ENCODE data around the gene SLC22A16. TPM values are rescaled to one million over a fixed set of nuclear protein-coding genes. Genes with fewer than 3 reads are reported as not detected.

Gene SLC22A16
- total and polyA plus RNA-seq, 2 donors (not counting 3 experiments of a cell fraction or from before 2014, with no cell fraction given): not detected

DNA sequence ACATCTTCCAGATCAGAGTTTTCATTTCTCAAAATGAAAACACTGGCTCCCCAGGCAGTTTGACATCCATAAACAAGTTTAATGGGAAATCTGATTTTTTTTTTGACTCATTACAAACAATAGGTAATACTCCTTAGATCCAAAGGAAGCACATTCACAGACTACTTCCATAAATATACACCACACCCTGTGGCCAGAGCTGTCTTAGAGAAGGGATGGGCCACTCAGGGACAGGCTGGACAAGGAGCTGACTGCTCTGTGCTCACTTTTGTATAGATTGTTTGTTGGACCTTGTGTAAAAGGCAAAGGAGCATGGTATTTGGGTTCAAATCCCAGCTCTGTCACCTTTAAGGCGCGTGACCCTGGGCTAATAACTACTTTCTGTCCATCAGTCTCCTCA is 48.3 kb downstream of the SLC22A16 start:
- dilution Hi-C loops (cut with MboI; ENCODE audit: extremely low pct_ligation_motif_present, low sequenced_read_pairs) (no loop called here), intact Hi-C loops (cut with micrococcal nuclease) (no loop called here)
- no peak overlapping the region for H3K4me3 ChIP-seq (replicated peaks in 1 of 3; ENCODE audit: insufficient read depth in 1 of 3, low read depth in 1 of 3, low read length in 3 of 3)
- no peak overlapping the region for H2AFZ ChIP-seq (ENCODE audit: low read depth, low read length)
- H3K9ac ChIP-seq (replicated peaks; ENCODE audit: extremely low read depth, insufficient read depth, low read length): no peak overlapping the region
- DNase-seq (ENCODE audit: low read depth, low spot score): no peak
- TF ChIP-seq POLR2AphosphoS5 (IDR thresholded peaks at IDR 0.05; ENCODE audit: insufficient read depth, low read depth, low read length) (no peak), POLR2A (IDR thresholded peaks at IDR 0.05; ENCODE audit: low read depth, low read length) (no peak), EZH2 (IDR thresholded peaks at IDR 0.05; ENCODE audit: borderline replicate concordance, low read depth, low read length, severe bottlenecking) (no peak), JUN (IDR thresholded peaks at IDR 0.05; ENCODE audit: borderline replicate concordance, insufficient read depth, insufficient read length, low read depth) (no peak)
- no peaks in the 10 kb centered on the region for H3K9me1 ChIP-seq (replicated peaks; ENCODE audit: control insufficient read depth, extremely low read depth, insufficient read depth, low read length)
- no peaks in the 10 kb centered on the region for H4K20me1 ChIP-seq (replicated peaks; ENCODE audit: control insufficient read depth, extremely low read depth, insufficient read depth, low read length)
- H3K27me3 ChIP-seq (ENCODE audit: control insufficient read depth in 2 of 2, insufficient read depth in 2 of 2, low read length in 2 of 2): peaks cover 3 to 6% of the 10 kb centered on the region in 2 experiments
- H3K79me2 ChIP-seq (ENCODE audit: control insufficient read depth, insufficient read depth, low read length): no peaks in the 10 kb centered on the region
- H3K4me2 ChIP-seq (ENCODE audit: insufficient read depth, low read length): no peak overlapping the region
- no peak for FAIRE-seq
- no peaks in the 10 kb centered on the region for H3K9me3 ChIP-seq (replicated peaks; ENCODE audit: control insufficient read depth, insufficient read depth, low read length)
- no TSS peak for BruUV-seq (replicated peaks)
- ChIA-PET CTCF (no interaction called here), POLR2A (interaction anchor here (0.5 kb wide), 1 partner anchor 993 kb away, joined by 4 read pairs; no protein-coding TSS in a partner anchor)
- H3K27ac ChIP-seq (ENCODE audit: insufficient read depth, low read depth, low read length): no peak overlapping the region
- H3K4me1 ChIP-seq (ENCODE audit: control insufficient read depth, extremely low read depth, insufficient read depth, low read length): no peaks in the 10 kb centered on the region
- H3K36me3 ChIP-seq (ENCODE audit: control insufficient read depth in 2 of 2, extremely low read depth in 1 of 2, insufficient read depth in 2 of 2, low read length in 2 of 2): no peaks in the 10 kb centered on the region

DNA sequence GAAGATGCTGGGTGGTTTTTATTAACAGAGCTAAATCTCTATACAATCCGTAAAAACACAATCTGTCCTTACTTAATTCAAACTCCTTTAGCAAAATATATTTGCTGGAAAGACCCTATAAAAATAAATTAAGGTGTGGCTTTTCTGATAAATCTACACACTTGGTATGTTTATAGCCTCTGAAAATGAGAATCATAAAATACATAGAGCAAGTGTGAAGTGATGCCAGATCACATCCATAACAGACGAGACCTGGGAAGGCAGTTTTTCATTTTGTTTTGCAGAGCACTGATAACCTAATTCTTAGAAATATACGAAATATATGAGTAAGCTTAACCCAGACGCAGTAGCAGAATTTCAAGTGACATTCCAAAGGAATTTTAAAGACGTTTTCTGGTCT is 50.6 kb downstream of the SLC22A16 start:
- no peak overlapping the region for H3K4me3 ChIP-seq (replicated peaks in 1 of 3; ENCODE audit: insufficient read depth in 1 of 3, low read depth in 1 of 3, low read length in 3 of 3)
- H3K79me2 ChIP-seq (ENCODE audit: control insufficient read depth, insufficient read depth, low read length): no peaks in the 10 kb centered on the region
- ChIA-PET POLR2A (no interaction called here), CTCF (interaction anchor here (1.0 kb wide), 1 partner anchor 139 kb away, joined by 3 read pairs; no protein-coding TSS in a partner anchor)
- no peak for FAIRE-seq
- peaks cover 6 to 10% of the 10 kb centered on the region in 2 experiments for H3K27me3 ChIP-seq (ENCODE audit: control insufficient read depth in 2 of 2, insufficient read depth in 2 of 2, low read length in 2 of 2)
- H4K20me1 ChIP-seq (replicated peaks; ENCODE audit: control insufficient read depth, extremely low read depth, insufficient read depth, low read length): no peaks in the 10 kb centered on the region
- H3K9me1 ChIP-seq (replicated peaks; ENCODE audit: control insufficient read depth, extremely low read depth, insufficient read depth, low read length): no peaks in the 10 kb centered on the region
- dilution Hi-C loops (cut with MboI; ENCODE audit: extremely low pct_ligation_motif_present, low sequenced_read_pairs) (no loop called here), intact Hi-C loops (cut with micrococcal nuclease) (no loop called here)
- H3K9ac ChIP-seq (replicated peaks; ENCODE audit: extremely low read depth, insufficient read depth, low read length): no peak overlapping the region
- no peak for TF ChIP-seq GATA2 (IDR thresholded peaks at IDR 0.05; ENCODE audit: insufficient read depth, insufficient read length, low read depth, low read length)
- no peak for TF ChIP-seq POLR2A (IDR thresholded peaks at IDR 0.05; ENCODE audit: low read depth, low read length)
- DNase-seq (ENCODE audit: low read depth, low spot score): no peak
- BruUV-seq (replicated peaks): no TSS peak
- H2AFZ ChIP-seq (ENCODE audit: low read depth, low read length): no peak overlapping the region
- H3K27ac ChIP-seq (ENCODE audit: insufficient read depth, low read depth, low read length): no peak overlapping the region
- H3K4me2 ChIP-seq (ENCODE audit: insufficient read depth, low read length): no peak overlapping the region
- H3K36me3 ChIP-seq (ENCODE audit: control insufficient read depth in 2 of 2, extremely low read depth in 1 of 2, insufficient read depth in 2 of 2, low read length in 2 of 2): no peaks in the 10 kb centered on the region
- H3K9me3 ChIP-seq (replicated peaks; ENCODE audit: control insufficient read depth, insufficient read depth, low read length): no peaks in the 10 kb centered on the region
- H3K4me1 ChIP-seq (ENCODE audit: control insufficient read depth, extremely low read depth, insufficient read depth, low read length): no peaks in the 10 kb centered on the region
